Activated CD4-positive, CD25-positive, alpha-beta regulatory T cell treated with anti-CD3 and anti-CD28 coated beads, Interleukin-2, amount 50 U/mL, for 72 hours (primary cell): ENCODE measurements around the gene DDC.
"Not testable (repeated sequence)": the region's sequence is repeated elsewhere in the genome, so short reads cannot be mapped to it uniquely, and the experiment has no call there.

ENCODE experiments used
- DNase-seq: peaks from one replicate; pipeline ENCODE4 v3.0.0; 2021

Gene DDC

DNA sequence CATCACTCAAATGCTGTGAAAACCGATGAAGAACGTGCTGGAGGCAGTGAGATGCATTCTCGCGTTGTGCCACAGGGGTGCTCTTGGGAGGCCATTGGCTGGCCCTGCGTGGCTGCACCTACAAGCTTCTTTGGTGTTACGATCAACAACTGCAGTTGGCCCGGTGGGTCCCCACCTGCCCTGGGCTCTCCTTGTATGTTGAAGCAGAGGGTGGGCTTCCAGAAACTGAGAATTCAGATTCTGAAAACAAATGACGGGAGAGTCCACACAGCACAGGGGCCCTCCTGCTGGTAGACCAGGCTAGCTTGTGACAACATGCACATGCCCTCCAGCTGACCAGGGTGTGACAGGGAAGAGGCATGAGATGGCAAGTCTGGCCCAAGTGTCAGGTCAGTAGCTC lies 23.7 kb upstream of the DDC start:
- no peak for DNase-seq

DNA sequence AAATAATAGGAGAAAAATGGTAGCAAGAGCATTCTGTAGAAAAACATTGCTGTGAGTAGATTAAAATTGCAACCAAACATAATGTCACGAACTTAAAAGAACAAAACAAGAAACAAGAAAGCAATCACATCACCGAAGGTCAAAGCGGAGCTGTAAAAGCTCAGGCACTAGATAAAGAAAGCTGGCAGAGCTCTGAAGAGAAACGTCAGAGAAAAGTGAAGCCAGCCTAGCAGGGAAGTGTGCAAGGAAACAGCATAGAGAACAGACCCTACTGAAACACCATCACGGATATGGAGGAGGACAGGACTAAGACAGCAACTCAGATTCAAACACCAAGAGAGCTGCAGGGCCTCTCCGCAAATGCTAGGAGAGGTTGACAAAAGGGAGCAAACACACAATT lies 22.5 kb upstream of the DDC start:
- DNase-seq: no peak

DNA sequence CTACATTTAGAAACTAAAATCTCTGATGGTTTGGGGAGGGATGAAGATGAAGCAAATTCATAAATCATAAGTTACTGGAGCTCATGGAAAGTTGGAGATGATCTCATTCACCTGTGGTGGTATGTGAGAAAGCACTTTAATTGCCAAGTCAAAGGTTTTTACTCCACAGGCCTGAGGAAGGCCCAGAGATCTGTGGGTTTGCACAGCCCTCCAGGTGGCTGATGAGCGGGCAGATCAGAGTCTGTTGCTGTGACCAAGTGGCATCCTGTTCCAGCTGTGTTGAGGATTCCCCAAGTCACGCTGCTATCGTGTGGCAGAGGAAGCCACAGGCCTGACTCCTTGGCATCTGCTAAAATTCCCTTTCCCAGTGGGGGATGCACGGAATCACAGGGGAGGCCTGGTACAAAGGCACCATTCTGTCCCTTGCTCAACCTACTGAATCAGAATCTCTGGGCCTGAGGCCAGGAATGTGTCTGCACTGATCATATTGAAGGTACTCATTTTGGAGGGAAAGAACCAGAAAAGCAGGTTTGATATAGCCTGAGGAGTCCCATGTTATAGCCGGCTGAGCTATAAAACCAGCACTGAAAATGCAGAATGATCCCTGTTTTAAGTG lies 19.7 kb upstream of the DDC start:
- DNase-seq: no peak

DNA sequence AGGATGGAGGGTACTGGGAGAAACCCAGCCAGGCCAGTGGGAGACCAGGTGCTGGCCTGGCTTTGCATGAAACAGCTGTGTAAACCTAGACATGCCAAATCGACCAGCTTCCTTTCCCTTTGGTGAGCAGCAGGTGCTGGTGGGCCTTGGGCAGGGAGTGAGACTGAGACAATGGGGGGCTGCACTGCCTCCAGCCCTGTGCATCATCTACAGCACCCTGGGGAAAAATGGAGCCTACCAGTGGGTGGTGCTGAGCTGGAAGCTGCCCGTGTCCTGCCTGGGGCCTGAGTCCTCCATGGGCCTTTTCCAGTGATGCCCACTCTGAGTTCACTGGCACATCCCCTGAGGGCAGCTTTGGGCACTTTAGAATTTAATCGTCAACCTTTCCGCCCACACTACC lies 19.2 kb upstream of the DDC start:
- no peak for DNase-seq

DNA sequence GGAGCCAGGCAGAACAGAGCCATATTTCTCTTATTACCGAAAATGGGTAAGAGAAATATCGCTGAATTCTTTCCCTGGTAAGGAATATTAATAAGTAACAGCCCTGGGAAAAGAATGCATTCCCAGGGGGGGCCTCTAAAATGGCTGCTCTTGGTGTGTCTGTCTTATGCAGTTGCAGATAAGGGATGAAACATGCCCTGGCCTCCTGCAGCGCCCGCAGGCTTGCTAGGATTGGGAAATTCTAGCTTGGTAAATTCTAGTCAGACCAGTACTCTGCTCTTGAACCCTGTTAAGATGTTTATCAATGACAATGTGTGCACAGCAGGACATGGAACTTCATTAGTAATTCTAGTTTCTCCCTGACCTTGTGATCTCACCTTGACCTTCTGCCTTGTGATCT lies 18.1 kb upstream of the DDC start:
- DNase-seq: not testable (repeated sequence)

DNA sequence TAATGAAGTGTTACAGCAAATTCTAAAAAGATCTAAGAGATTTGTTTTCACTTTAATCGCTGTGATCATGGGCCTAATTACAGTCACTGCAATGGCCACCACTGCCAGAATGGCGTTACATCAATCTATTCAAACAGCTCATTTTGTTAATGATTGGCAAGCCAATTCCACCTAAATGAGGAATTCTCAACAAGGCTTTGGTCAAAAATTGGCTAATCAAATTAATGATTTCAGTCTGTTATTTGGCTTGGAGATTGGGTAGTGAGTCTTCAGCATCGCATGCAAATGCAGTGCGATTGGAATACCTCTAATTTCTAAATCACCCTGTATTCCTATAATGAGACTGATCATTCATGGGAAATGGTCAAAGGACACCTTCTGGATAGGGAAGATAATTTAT lies 17.1 kb upstream of the DDC start:
- DNase-seq: not testable (repeated sequence)

DNA sequence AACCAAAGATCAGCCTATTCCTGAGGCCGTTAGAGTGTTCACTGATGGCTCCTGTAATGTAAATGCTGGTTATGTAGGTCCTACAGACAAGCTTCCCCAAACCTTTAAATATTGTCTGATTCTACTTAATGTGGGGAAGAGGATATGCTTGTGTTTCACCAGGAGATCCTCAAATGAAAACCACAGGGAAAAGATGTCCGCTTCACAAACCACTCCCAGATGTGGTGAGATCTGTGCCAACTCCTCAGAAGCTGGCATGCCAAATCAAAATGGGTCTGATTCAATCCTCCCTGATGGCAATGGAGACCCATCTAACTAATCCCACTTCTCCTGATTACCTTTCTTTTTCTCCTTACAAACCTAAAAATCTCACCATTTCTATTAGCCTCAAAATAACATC lies 15.5 kb upstream of the DDC start:
- DNase-seq: not testable (repeated sequence)

DNA sequence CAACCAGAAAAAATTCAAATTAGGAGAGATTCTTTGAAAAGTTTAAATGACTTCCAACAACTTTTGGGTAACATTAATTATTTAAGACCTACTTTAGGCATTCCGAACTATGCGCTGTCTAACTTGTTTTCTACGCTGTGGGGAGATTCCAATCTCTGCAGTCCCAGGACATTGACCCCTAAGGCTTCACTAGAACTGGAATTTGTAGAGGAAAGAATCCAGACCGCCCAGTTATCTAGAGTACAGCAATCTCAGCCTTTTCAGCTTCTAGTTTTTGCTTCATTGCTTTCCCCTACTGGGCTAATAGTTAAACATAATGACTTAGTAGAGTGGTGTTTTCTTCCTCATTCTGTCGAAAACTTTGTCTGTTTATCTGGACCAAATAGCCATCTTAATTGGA lies 14.9 kb upstream of the DDC start:
- no peak for DNase-seq

DNA sequence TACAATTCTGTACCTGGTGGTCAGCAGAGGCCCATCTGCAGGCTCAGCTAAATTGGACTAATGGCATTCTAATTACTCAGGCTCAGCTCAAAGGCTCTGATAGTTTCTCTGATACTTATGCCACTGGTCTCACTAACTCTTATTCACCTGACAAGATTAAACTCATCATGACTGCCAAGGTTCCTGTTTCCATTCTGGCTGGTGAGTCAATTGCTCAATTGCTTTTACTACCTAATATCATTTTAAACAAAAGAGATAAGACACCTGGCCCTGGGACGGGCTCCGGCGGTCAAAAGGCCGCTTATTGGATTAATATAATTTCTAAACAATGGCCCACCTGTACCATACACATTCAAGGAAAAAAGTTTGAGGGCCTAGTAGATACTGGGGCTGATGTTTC lies 12.9 kb upstream of the DDC start:
- DNase-seq: not testable (repeated sequence)

DNA sequence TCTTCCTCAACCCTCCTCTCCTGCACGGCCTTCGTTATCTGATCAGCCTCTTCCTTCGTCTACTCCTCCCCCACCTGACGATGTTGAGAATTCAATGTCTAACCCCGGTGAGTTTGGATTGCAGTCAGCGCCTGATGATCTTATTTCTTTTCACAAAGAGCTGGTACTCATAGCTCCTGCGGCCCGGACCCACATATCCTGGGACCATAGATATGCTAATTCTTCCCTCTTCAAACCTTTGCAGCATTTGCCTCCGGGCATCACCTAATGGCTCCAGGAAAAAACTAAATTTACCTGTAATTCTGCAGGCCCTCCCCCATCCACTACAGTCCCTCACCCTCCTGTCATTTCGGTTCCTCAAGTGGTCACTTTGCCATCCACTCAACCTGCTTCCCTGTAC lies 12.4 kb upstream of the DDC start:
- no peak for DNase-seq

DNA sequence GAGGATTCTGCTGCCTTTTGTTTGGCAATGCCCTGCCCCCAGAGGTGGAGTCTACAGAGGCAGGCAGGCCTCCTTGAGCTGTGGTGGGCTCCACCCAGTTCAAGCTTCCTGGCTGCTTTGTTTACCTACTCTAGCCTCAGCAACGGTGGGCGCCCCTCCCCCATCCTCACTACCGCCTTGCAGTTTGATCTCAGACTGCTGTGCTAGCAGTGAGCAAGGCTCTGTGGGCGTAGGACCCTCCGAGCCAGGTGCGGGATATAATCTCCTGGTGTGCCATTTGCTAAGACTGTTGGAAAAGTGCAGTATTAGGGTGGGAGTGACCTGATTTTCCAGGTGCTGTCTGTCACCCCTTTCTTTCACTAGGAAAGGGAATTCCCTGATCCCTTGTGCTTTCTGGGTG lies 11.2 kb upstream of the DDC start:
- DNase-seq: not testable (repeated sequence)

DNA sequence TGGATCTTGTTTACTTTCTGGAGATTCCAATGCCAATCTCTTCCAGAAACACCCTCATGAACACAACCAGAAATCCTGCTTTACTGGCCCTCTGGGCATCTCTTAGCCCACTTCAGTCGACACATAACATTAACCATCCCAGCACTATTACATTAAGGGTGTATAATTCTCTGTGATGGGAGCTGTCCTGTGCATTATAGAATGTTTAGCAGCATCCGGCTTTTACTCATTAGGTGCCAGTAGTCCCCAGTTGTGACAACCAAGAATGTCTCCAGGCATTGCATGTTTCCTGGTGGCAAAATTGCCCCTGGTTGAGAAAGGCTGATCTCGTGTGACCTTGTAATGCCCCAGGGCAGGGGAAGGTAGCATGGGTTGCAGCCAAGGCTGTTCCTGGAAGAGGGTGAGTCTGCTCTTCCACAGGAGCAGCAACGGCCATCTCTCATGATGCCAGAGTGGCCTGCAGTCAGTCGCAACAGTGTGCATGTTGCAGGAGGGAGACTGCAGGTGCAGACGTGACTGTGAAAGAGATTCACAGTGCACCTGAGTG lies 2.6 kb upstream of the DDC start:
- no peak for DNase-seq

DNA sequence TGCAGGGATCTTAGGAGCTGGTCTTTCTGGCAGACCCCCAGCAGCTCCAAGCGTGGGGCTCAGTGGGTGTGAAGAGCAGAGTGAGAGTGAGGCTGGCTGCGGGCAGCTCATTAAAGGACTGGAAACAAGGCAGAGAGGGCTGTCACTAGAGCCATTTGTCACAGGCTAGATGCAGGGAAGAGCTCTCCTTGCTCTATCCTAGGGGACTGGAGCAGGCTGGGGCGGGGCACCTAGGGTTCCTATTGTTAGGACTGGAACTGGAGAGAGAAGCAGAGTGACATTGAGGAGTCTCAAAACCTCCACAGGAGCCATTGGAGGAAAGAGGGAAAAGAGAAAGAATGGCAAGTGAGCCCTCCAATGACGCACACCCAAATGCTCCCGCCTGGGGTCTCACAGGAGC lies 772 bp upstream of the DDC start:
- DNase-seq: no peak

DNA sequence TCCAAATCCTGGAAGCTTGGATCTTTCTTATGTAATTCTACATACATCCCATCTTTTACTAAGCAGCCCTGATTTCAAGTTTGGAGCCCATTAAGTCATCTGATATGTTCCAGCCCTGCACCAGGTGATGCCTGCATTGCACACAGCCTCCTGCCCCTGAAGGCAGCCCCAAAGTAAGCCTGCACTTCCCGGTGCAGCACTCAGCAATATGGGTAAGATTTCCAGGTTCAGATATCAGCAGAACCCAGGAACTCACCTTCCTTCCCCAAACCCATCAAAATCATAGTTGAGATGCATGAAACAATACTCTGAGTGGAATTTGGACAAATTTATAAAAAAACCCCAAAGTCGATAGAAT lies 333 bp upstream of the DDC start:
- DNase-seq: no peak

DNA sequence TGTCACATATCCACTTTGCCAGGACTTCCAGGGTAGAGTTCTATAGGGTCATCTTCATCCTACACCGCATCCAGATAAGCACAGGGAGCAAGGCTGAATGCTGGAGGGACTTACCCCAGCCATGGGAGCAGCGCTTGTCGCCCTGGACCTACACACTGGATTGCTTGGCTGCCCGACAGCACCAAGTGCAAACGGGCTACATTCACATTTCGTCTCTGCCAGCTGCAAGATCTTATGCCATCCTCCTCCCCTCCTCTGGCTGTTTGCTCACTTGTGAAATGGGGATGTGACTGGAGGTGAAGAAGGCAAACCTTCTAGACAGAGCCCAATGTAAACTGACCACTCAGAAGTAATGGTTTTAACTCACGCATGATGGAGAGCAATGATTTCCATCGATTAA lies 1.0 kb downstream of the DDC start:
- DNase-seq: no peak

DNA sequence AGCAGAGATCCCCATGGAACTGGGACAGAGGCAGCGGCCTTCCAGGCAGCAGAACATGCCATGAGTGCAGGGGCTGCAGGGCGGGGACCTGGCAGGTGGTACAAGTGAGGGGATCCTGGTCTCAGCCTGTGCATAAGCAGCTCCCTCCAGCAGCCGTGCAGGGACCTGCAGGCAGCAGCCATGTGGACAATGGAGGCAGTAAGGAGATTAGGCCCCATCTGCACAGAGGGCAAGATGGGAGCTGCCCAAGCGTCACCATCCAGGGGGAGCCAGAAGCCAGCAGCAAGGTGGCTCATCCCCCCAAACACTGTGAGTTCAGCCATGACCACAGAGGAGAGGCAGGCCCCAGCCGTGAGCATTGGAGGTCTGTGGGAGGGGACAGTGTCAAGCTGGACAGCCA lies 3.1 kb downstream of the DDC start:
- DNase-seq: no peak

DNA sequence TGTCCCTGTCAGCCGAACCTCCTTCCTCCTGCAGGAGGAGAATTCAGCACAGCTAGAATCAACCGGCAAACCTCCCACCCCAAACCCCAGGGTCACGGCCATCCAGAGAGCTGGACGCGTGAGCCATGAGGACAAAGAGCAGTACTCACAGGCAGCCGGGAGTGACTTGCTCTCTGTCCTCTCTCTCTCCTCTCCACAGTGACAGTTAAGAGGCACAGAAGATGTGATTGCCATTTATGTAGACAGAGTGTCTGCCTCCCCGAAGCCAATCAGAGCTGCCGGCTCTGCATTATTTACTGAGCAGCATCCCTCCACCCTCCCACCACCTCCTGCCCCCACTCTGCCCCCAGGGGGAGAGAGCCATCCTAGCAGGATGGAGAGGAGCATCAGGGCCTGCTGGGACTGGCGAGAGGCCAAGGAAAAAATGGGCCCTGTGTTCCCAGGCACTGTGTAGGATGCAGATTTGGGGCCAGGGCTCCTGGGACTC lies 4.3 kb downstream of the DDC start:
- DNase-seq: no peak

DNA sequence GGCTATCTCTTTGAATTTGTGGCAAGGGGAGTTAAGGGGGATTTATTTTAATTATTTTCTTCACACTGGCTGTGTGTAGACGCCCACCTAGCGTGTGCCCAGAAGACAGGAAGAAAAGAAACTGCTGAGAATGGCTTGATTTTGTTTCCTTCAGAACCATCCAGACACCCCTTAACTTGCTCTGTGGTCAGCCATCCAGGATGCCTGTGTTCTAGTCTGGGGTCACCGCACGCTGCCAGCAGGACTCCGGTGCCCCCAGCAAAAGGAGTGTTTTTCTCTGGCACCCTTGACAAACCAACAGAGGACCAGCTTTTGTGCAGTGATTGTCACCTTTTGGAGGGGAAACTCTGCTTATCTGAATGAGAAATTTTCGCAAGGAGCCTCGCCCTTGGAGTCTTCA lies 5.3 kb downstream of the DDC start:
- DNase-seq: no peak

DNA sequence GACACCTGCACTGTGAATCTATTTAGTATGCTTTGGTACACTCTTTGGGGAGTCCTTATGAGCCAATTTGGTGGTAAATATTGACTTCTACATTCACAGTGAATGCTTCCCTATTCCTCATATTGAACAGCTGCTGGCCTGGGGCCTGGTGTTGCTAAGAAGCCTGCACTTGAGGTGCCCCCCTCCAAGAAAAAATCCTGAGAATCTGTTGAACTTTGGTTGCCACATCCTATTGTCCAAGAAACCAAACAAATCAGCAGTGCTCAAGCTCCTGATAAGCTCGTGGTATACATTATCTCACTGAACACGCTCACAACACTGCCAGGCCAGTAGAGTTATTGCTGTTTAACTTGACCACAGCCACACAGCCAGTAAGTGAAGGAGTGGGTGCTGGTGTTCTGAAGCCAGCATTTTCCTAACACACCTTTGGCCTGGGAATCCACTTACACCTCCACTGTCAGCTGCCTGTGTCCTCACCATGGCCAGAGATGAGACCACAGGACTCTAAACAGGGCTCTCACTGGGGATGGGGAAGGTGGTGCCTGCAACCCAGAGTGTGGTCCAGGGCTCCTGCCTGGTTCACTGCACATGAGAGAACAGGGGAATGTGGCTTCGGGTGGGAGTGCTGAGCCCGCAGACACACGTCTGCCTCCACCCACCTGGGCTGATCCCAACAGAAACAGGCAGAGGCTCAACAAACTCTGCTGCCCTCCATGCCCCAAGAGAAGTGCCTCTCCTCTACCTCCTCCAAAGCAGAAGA lies 6.7 kb downstream of the DDC start:
- DNase-seq: no peak

DNA sequence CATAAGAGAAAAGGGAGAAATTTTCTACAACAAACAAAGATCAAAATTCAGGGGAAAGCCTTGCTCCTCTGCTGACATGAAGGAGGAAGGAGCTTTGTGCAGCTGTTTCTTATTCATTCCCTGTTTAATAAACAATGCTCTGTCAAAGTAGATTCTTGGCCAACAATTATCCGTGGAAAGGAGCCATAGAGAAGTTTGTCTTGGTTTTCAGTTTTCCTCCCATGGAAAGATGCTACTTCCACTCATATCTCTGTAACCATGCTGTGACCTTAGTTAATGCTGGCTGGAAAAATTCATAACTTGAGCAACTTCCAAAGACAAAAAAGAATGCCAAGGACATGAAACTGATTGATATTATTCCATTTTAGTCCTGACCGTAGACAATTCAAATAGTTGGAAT lies 8.1 kb downstream of the DDC start:
- no peak for DNase-seq

DNA sequence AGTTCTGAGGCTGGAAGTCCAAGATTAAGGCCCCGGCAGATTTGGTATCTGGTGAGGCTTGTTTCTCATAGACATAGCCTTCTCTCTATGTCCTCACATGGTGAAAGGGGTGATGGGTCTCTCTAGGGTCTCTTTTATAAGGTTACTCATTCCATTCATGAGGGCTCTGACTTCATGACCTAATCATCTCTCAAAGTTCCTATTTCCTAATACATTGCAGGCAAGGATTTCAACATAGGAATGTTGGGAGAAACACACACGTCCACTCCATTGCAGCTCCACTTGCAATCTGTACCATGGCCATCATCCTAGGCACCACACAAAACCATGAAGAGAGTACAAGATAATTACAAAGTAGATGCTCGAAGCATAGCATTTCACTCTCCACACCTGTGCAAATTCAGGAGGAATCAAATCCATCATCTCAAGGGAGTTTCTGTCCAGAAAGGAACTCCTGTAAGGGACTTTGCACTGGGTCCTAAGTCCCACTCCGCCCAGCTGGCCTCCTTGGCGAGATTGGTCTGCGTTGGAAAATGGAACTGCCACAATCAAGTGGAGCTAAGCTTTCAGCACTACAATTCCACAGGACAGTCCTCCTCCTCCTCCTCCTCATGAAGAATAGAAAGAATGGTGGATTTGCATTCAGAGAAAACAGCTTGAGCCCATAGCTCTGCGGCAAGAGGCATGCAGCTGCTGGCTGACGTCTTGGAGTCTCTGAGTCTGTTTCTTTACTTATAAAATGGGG lies 8.8 kb downstream of the DDC start:
- no peak for DNase-seq

DNA sequence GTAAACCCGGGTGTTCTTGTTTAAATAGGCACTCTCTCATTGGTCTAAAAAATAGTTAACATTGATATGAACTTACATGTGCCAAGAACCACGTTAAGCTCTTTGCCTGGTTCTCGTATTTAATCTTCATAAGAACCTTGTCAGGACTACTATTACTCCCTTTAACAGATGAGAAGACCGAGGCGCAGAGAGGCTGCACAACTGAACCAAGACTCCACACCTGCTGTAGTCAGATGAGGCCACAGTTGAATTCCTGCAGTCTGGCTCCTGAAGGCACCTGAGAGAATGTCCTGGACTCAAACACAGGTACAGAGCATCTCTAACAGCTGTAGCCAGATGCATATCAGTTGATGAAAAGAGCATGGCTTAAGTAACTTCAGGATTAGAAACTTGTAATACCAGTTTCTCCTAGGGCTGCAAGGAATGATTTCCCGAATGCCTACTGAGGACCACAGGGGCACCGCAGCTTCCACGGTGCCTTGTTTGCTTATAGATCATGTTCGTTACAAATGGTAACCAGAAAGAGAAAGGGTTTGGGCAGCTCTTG lies 9.5 kb downstream of the DDC start:
- DNase-seq: no peak

DNA sequence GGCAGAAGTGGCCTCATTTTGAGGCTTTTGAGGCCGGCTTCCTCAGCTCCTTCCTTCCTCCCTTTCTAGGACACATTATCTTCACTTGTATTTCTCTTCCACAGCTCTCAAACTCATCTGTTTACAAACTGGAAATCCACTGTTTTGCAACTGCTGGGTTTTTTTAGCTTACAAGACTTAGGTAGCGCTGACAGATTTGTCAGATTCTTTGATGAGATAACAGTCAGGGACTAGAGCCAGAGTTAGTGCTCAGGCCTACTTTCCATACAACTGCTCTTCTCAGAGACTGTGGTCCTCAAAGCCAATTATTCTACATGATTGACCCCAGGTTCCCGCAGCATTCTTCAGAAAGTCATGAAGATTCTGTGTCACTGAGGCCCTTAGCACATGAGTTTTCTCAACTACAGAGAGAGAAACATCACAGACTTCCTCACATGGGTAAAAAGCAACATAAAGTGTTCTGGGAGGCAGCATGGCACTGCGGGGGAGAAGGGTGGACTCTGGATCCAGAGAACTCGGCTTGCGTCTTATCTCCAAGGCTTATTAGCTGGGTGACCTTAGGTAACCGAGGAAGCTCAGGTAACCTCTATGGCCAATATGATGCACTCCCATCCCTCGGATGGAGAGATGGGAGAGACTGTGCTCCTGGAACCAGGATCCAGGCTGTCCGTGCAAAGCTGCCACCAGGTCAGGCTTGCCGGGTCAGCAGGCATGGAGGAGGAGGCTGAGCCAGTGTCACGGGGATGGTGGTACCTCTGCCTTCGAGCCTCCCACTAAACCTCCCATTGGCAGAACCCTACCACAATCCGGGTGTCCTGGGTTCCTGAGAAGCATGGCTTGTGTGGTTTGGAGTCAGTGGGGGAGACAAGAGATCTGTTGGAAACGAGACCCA lies 10.5 kb downstream of the DDC start:
- no peak for DNase-seq
